Mesothelial cell of epicardium (in vitro differentiated cells): ENCODE data around the gene SMIM27. TPM values are rescaled to one million over a fixed set of nuclear protein-coding genes. Genes with fewer than 3 reads are reported as not detected.
"Not testable (repeated sequence)": the region's sequence is repeated elsewhere in the genome, so short reads cannot be mapped to it uniquely, and the experiment has no call there.

Experiments used
- DNase-seq, 2 experiments: peaks; one replicate each; pipeline ENCODE4 v3.0.0; 2021; ENCODE audit warnings: low spot score in 2 of 2; ENCODE audit not compliant: unreplicated experiment in 2 of 2
- H3K27ac Mint-ChIP-seq: 2 replicates; pipeline ENCODE4 v1.8.0; 2021; ENCODE audit warnings: mixed read lengths
- H3K27me3 Mint-ChIP-seq: 2 replicates; pipeline ENCODE4 v1.8.0; 2021; ENCODE audit warnings: low read depth, mixed read lengths
- H3K36me3 Mint-ChIP-seq: 2 replicates; pipeline ENCODE4 v1.8.0; 2021; ENCODE audit warnings: mixed read lengths
- H3K4me1 Mint-ChIP-seq: 2 replicates; pipeline ENCODE4 v1.8.0; 2021; ENCODE audit warnings: mixed read lengths
- H3K4me3 Mint-ChIP-seq: 2 replicates; pipeline ENCODE4 v1.8.0; 2021; ENCODE audit warnings: mild to moderate bottlenecking, moderate library complexity, mixed read lengths
- H3K9me3 Mint-ChIP-seq: 2 replicates; pipeline ENCODE4 v1.8.0; 2021; ENCODE audit warnings: mixed read lengths
- total RNA-seq: library from RNA; stranded (reverse); gene quantifications from 3 replicates; pipeline ENCODE4 v1.2.1, GENCODE V29; 2021
- TF ChIP-seq, protein P1 (sequence below): fragments of 200-600 bp; sonication (generic); IDR thresholded peaks from one replicate; pipeline ENCODE4 v1.5.0; 2021; ENCODE audit warnings: antibody characterized with exemption; ENCODE audit not compliant: unreplicated experiment

The SMIM27 gene
- total RNA-seq, 1 donor from 2014 or later, result 8.3 TPM

DNA sequence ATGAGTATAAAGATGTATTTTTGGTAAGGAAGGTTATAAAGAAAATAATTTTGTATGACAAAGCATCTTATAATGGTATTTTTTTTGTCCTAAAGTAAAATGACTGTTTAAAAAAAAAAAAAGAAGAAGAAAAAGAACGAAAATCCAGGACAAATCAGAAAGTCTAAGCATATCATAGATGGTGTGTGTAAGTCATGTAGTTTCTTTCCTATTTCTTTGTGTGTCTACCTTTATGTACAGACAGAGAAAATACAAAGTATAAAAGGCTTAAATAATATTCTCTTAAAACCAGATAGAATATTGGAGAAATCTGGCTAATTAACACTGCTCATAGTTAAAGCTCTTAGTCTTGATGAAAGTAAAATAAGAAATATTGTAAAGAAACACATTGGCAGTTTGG, 33.9 kb upstream of the SMIM27 start:
- DNase-seq, result no peak
- TF ChIP-seq, protein P1, sequence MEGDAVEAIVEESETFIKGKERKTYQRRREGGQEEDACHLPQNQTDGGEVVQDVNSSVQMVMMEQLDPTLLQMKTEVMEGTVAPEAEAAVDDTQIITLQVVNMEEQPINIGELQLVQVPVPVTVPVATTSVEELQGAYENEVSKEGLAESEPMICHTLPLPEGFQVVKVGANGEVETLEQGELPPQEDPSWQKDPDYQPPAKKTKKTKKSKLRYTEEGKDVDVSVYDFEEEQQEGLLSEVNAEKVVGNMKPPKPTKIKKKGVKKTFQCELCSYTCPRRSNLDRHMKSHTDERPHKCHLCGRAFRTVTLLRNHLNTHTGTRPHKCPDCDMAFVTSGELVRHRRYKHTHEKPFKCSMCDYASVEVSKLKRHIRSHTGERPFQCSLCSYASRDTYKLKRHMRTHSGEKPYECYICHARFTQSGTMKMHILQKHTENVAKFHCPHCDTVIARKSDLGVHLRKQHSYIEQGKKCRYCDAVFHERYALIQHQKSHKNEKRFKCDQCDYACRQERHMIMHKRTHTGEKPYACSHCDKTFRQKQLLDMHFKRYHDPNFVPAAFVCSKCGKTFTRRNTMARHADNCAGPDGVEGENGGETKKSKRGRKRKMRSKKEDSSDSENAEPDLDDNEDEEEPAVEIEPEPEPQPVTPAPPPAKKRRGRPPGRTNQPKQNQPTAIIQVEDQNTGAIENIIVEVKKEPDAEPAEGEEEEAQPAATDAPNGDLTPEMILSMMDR, result no peak
- Mint-ChIP-seq H3K36me3 (peaks cover 72% of the 10 kb centered on the region), H3K27me3 (no peaks in the 10 kb centered on the region), H3K27ac (no peak overlapping the region), H3K9me3 (peaks cover 50% of the 10 kb centered on the region), H3K4me1 (no peaks in the 10 kb centered on the region), H3K4me3 (no peak overlapping the region)

DNA sequence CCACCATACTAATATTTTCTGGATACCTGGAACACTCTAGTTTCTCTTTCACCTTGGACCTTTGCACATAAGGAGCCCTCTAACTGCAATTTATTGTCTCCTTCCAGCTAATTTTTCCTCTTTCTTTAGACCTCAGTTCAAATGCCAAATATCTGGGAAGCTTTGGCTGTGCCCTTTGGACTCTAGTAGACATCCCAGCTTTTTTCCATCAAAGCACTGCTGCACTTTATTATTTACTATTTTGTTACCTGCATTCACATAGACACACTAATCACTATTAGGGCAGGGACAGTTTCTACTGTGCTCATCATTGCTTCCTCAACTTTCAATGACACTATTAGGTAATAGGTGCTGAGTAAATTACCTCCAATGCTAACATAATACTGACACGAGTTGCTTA, 28.2 kb upstream of the SMIM27 start:
- no peak for DNase-seq
- Mint-ChIP-seq H3K27me3 (no peaks in the 10 kb centered on the region), H3K4me1 (peaks cover 32% of the 10 kb centered on the region), H3K4me3 (peak overlapping the region; percentile 45), H3K9me3 (peaks cover 30% of the 10 kb centered on the region), H3K27ac (no peak overlapping the region), H3K36me3 (peaks cover 41% of the 10 kb centered on the region)
- TF ChIP-seq, protein P1, result no peak

DNA sequence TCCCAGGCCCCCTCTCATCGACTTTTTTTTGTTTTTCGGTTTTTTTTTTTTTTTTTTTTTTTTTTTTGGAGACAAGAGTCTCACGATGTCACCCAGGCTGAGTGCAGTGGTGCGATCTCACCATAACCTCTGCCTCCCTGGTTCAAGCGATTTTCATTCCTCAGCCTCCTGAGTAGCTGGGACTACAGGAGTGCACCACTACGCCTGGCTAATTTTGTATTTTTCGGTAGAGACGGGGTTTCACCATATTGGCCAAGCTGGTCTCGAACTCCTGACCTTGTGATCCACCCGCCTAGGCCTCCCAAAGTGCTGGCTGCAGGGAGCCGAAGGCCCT, 27.6 kb upstream of the SMIM27 start:
- Mint-ChIP-seq H3K4me1 (peaks cover 32% of the 10 kb centered on the region), H3K4me3 (peak overlapping the region; percentile 82), H3K36me3 (peaks cover 38% of the 10 kb centered on the region), H3K9me3 (peaks cover 30% of the 10 kb centered on the region)
- not testable (repeated sequence) for H3K27me3 Mint-ChIP-seq, DNase-seq, H3K27ac Mint-ChIP-seq

DNA sequence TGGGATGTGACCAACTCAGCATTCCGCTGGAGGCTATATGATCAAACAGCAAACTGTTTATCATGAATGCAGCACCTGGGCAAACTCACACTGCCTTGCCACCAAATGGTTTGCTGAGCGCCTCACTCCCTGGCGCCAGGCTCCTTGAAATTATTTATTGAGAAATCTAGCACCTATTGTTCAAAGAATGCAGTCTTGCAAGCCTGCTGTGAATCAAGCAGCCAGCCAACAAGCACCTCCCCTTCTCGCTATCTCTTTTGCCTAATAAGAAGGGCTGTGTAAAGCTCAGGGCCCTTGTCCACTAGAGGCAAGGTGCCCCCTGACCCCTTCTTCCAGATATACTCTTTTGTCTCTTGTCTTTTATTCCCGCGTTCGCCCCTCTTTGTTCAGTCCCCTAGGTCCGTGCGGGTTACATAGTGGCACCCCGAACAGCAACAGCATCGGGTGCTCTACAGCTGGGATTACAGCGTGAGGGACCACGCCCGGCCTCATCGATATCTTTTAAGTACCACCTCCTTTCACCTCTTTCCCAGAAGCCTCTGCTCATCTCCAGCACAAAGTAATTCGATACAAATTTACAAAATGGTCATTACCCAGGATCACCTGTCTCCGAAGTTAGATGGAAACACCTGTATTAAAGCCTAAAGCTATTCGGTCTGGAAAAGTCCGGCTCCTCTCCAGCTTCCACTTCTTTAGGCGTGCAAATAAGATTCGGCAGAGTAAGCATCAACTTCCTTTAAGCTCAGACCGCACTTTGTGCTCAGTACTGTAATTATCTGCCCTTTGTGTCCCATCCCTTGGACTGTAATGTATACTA, 27.0 kb upstream of the SMIM27 start:
- Mint-ChIP-seq H3K9me3 (peaks cover 30% of the 10 kb centered on the region), H3K27ac (peak overlapping the region; percentile 95), H3K4me3 (peak overlapping the region; percentile 82), H3K27me3 (no peaks in the 10 kb centered on the region), H3K4me1 (peaks cover 32% of the 10 kb centered on the region), H3K36me3 (peaks cover 38% of the 10 kb centered on the region)
- TF ChIP-seq, protein P1, result no peak
- no peak for DNase-seq

DNA sequence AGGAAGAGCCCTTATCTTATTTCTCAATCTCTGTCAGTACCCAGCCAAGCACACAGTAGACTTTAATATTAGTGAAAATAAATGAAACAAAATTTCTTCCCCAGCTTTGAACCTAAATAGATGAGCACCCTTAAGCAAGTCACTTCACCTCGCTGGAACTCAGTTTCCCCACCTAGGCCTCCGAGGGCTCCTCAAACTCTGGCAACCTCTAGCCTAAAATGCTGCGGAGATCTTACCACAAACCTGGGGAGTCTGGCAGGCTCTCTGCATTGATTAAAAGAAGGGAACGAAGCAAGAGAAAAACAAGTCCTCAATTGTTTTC, 26.5 kb upstream of the SMIM27 start:
- TF ChIP-seq, protein P1, result no peak
- Mint-ChIP-seq H3K9me3 (peaks cover 30% of the 10 kb centered on the region), H3K4me3 (peak overlapping the region; percentile 82), H3K36me3 (peaks cover 34% of the 10 kb centered on the region), H3K27me3 (no peaks in the 10 kb centered on the region), H3K4me1 (peaks cover 32% of the 10 kb centered on the region), H3K27ac (peak overlapping the region; percentile 95)
- DNase-seq, result no peak

DNA sequence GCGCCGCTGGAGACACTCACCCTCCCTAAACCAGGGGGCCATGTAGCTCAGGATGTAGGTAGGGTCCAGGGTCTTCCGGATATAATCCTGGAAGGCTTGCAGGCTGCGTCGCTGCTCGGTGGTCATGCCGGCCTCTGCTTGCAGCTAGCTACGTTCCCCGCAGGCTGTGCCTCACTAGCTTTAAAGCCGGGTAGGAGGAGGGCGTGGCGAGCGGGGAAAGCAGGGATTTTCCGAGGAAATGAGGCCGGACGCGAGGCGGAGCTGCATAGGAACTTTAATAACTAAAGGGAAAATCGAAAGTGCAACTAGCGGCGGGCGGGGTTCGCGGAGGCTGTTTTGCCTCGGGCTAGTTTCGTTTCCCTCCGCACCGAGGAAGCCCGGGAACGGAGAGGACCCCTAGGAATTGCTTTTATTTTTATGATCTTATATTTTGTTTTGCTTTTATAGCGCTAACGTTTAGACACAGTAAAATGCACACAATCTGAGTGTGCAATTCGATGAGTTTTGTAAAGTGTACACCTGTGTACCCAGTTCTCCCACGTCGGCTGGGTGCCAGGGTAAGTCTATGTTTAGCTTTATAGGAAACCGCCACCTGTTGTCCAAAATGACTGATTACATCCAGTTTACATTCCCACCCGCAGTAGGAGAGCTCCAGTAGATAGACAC, 26.0 kb upstream of the SMIM27 start, which contains the start of gene RIGI:
Gene RIGI, minus strand, starts transcription at position 156 of the 666 bp plus-strand sequence. Its CDS starts 30 bp downstream, at position 126.
- TF ChIP-seq, protein P1, result no peak
- H3K27ac Mint-ChIP-seq, result peak within 1 kb of the TSS; percentile 95

More for the DNA sequence above, 26.0 kb upstream of the SMIM27 start, which contains the start of gene RIGI:
- H3K4me1 Mint-ChIP-seq, result peaks cover 32% of the 10 kb centered on the region
- H3K9me3 Mint-ChIP-seq, result peaks cover 35% of the 10 kb centered on the region
- H3K4me3 Mint-ChIP-seq, result peak within 1 kb of the TSS; percentile 82
- peaks cover 39% of the 10 kb centered on the region for H3K36me3 Mint-ChIP-seq
- no peaks in the 10 kb centered on the region for H3K27me3 Mint-ChIP-seq
- peak; percentile 77 to 89 for DNase-seq
